Ovary (tissue), 9 donors: ENCODE data around the gene FAM3D. TPM values are rescaled to one million over a fixed set of nuclear protein-coding genes. Genes with fewer than 3 reads are reported as not detected.

Source experiments
- DNase-seq, 5 donors: peaks; one replicate each; pipeline ENCODE4 v3.0.0-alpha.2; 2019 to 2020
- H3K27ac ChIP-seq, 2 donors: fragments of 200-600 bp; one replicate each; pipeline versions ENCODE4 v1.5.1 to v1.8.0; 2019 to 2022
- H3K27me3 ChIP-seq: fragments of 200-600 bp; one replicate; pipeline ENCODE4 v1.8.0; 2022
- H3K36me3 ChIP-seq: fragments of 200-600 bp; sonication (generic); one replicate; pipeline ENCODE4 v1.5.1; 2019
- H3K4me1 ChIP-seq: one replicate; pipeline ENCODE4 v1.8.1; 2013; ENCODE audit warnings: mild to moderate bottlenecking, moderate library complexity; ENCODE audit not compliant: insufficient read depth
- H3K4me3 ChIP-seq: fragments of 200-600 bp; sonication (generic); one replicate; pipeline ENCODE4 v1.5.1; 2017
- H3K9me3 ChIP-seq, 2 donors: fragments of 200-600 bp in 1 of 2; sonication (generic) in 1 of 2; one replicate each; pipeline versions ENCODE4 v1.5.1 to v1.8.1; 2013 to 2019; ENCODE audit warnings: mild to moderate bottlenecking in 1 of 2, moderate library complexity in 1 of 2
- CTCF ChIP-seq, 3 donors: fragments of 450-650 bp in 2 of 3; fragments of 200-600 bp in 1 of 3; IDR thresholded peaks; one replicate each; pipeline versions ENCODE4 v1.5.1 to v1.8.0; 2016 to 2022; ENCODE audit warnings: antibody characterized with exemption in 3 of 3, mild to moderate bottlenecking in 1 of 3
- EP300 ChIP-seq: sonication (generic); formaldehyde crosslinking; IDR thresholded peaks from one replicate; pipeline ENCODE4 v1.6.1; 2017; ENCODE audit warnings: antibody characterized with exemption
- POLR2A ChIP-seq: fragments of 450-650 bp; IDR thresholded peaks from one replicate; pipeline ENCODE4 v1.6.1; 2017; ENCODE audit warnings: antibody characterized with exemption, mild to moderate bottlenecking, moderate library complexity
- WGBS, 3 donors: extraction: QIAGEN DNeasy Blood & Tissue Kit in 1 of 3; methylation state at CpG; one replicate each; pipeline versions ENCODE4 v1.1.5 to v1.1.7; 2013 to 2017; 5-methylcytosine and 5-hydroxymethylcytosine counted together
- intact Hi-C, 4 donors: fragments of 100-400 bp; cut with DNase I; formaldehyde crosslinking; loops; one replicate each; pipeline versions ENCODE4 v1.11.0 to v1.15.1; 2022 to 2023
- polyA plus RNA-seq, 2 donors: library from polyadenylated mRNA; stranded (reverse); fragments of 200-250 nt in 1 of 2; fragments of 350-450 nt in 1 of 2; fragmentation: Illumina TruSeq in 1 of 2; extraction: RNeasy Lipid Tissue Mini Kit (QIAGEN cat#74804) in 1 of 2; gene quantifications; one replicate each; pipeline ENCODE4 v1.2.3, GENCODE V29; 2013 to 2014
- total RNA-seq, 7 donors: library from RNA; depleted of rRNA in 2 of 7; stranded (reverse); fragments of >200 nt in 2 of 7; fragmentation: NEBNext Ultra II Directional in 3 of 7; extraction: Animal tissue kit (Norgen Biotek cat#: 25700) in 3 of 7; gene quantifications; one replicate each; pipeline versions ENCODE4 v1.1.0 to v1.2.4, GENCODE V29; 2016 to 2023
- donor health status: DM: no; HTN: no; CAD: no; lungs with moderate emphysema.
- donor health status: DM: no; HTN: no; CAD: no.
- donor health status: Bipolar disorder and iron deficiency.
- donor health status: DM: yes; HTN: yes; CAD: no.
- donor health status: DM: no; HTN: no; CAD: no.
- donor health status: DM: yes; HTN: yes; CAD: no.

FAM3D gene
- total and polyA plus RNA-seq, 9 donors = 0.36 to 6.3 TPM; not detected in 7

DNA sequence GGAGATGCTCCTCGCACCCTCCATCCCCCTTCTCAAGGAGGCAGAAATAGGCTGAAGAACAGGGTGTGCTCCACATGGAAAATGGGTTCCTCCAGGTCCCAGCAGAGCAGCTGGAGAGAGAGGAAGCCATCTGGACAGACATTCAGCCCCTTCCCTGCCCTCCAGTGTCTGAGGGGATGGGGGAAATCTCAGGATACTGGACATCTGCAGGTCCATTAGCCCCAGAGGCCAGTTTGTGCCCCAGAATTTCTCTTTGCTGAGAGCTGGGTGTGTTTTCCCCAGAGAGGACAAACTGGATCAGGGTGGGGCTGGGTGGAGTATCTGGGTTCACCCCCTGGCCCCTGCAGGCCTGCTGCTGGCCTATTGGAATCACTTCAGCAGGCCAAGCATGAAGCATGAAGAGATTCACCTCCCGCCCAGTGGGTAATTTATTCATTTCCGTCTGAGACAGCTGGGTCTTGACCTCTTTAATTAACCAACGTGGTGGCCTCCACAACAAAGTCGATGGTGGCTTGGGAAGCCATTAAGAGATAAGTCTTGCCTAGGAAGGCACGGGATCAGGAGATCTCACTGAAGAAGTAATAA lies 4.6 kb downstream of the FAM3D start:
- no peak for DNase-seq
- no peaks in the 10 kb centered on the region for H3K9me3 ChIP-seq
- WGBS, 3 donors = 48 to 52% (median 52%) methylated on average over 6 of the region's 6 CpGs
- H3K4me3 ChIP-seq = no peak overlapping the region
- H3K27ac ChIP-seq = no peak overlapping the region
- intact Hi-C loops = no loop called here
- H3K36me3 ChIP-seq = no peaks in the 10 kb centered on the region
- no peaks in the 10 kb centered on the region for H3K27me3 ChIP-seq
- TF ChIP-seq EP300 = no peak
- no peak for TF ChIP-seq CTCF (IDR thresholded peaks at IDR 0.05)
- TF ChIP-seq POLR2A = no peak
- no peaks in the 10 kb centered on the region for H3K4me1 ChIP-seq

DNA sequence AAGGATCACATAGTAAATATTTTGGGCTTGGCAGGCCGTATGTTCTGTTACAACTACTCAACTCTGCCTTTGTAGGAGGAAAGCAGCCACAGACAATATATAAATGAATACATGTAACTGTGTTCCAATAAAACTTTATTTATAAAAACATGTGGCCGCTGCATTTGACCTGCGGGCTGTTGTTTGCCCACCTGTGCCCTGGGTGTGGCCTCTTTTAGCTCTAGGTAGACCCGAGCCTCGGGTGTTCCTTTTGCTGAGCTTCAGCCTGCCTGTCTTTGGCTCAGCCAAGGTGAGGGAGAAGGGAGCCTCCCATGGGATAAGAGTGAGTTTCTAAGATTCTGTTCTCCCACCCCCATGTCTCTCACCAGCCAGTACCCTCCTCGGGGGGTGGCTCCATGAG lies 5.6 kb downstream of the FAM3D start:
- H3K27ac ChIP-seq = no peak overlapping the region
- 73 to 75% (median 74%) methylated on average over 6 of the region's 6 CpGs for WGBS, 3 donors
- intact Hi-C loops = no loop called here
- TF ChIP-seq CTCF (IDR thresholded peaks at IDR 0.05) = no peak
- TF ChIP-seq POLR2A = no peak
- TF ChIP-seq EP300 = no peak
- no peak for DNase-seq
- H3K9me3 ChIP-seq = no peaks in the 10 kb centered on the region
- H3K36me3 ChIP-seq = no peaks in the 10 kb centered on the region
- no peaks in the 10 kb centered on the region for H3K4me1 ChIP-seq
- no peak overlapping the region for H3K4me3 ChIP-seq
- no peaks in the 10 kb centered on the region for H3K27me3 ChIP-seq

- Histone ChIP-seq H3K4me3 (no peak overlapping the region), H3K36me3 (no peaks in the 10 kb centered on the region), H3K27ac (no peak overlapping the region), H3K9me3 (no peaks in the 10 kb centered on the region), H3K4me1 (no peaks in the 10 kb centered on the region), H3K27me3 (no peaks in the 10 kb centered on the region)
- TF ChIP-seq POLR2A (no peak), CTCF (IDR thresholded peaks at IDR 0.05) (no peak), EP300 (no peak)
- no peak for DNase-seq
- intact Hi-C loops = no loop called here
- WGBS, 3 donors = 59 to 67% (median 62%) methylated on average over 15 of the region's 15 CpGs
These were observed 7.4 kb downstream of the FAM3D start for GRCh38 chr3:58659051-58659675.

- Histone ChIP-seq H3K36me3 (no peaks in the 10 kb centered on the region), H3K4me3 (no peak overlapping the region), H3K27me3 (no peaks in the 10 kb centered on the region), H3K9me3 (no peaks in the 10 kb centered on the region), H3K27ac (no peak overlapping the region), H3K4me1 (no peaks in the 10 kb centered on the region)
- no peak for DNase-seq
- TF ChIP-seq CTCF (IDR thresholded peaks at IDR 0.05) = no peak
- no peak for TF ChIP-seq POLR2A
- no peak for TF ChIP-seq EP300
- intact Hi-C loops = no loop called here
- 82 to 94% (median 92%) methylated on average over 4 of the region's 4 CpGs for WGBS, 3 donors
These were observed 8.1 kb downstream of the FAM3D start for GRCh38 chr3:58658508-58658907.
